Hematopoietic multipotent progenitor cell treated with erythropoietin and hydrocortisone succinate and interleukin-3 and kit ligand, for 6 days (in vitro differentiated cells): ENCODE measurements around the gene TUB.
A peak's percentile ranks its signal among the peaks of the same experiment; 100 is the strongest.

Source experiments
- DNase-seq: peaks from one replicate; pipeline ENCODE4 v3.0.0-alpha.2; 2015

The TUB gene, protein sequence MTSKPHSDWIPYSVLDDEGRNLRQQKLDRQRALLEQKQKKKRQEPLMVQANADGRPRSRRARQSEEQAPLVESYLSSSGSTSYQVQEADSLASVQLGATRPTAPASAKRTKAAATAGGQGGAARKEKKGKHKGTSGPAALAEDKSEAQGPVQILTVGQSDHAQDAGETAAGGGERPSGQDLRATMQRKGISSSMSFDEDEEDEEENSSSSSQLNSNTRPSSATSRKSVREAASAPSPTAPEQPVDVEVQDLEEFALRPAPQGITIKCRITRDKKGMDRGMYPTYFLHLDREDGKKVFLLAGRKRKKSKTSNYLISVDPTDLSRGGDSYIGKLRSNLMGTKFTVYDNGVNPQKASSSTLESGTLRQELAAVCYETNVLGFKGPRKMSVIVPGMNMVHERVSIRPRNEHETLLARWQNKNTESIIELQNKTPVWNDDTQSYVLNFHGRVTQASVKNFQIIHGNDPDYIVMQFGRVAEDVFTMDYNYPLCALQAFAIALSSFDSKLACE

DNA sequence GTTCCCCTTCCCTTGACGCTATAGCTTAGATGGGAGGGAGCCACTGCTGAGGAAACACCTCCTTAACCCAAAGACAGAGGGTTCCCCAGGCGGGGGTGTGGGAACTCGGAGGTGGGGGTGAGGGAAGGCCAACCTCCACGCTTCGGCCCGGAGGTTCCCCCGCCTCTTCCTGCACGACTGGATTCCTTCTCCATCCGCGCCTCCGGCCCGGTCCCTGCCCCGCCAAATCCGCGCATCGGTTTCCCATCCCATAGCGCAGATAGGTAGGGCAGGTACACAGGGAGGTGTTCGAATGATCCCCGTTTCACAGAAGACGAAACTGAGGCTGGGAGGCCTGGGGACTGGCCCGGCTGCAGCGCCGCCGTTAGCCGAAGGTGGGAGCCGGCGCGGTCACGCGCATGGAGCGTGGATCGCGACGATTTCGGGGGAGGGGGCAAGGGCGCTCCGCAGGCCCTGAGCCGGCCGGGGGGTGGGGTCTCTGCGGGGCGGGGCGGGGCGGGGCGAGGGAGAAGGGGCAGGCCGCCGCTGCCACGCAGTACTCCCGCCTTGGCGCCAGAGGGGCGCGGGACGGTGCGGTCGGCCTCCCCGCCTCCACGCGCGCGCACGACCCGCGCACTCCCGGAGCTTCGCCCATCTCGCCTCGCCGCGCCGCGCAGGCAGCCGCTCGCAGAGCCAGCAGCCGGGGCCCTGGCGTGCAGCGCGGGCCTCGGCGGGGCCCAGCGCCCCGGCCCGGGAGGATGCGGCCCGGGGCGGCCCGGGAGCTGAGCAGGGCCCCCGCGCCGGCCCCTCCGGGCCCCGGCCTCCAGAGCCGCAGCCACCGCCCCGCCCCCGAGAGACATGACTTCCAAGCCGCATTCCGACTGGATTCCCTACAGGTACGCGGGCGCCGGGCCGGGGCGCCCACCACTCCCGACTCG lies at the start of gene TUB:
Gene TUB, plus strand, starts transcription at position 538 of the 917 bp plus-strand sequence. Its CDS starts 300 bp downstream, at position 838.
- no peak for DNase-seq

DNA sequence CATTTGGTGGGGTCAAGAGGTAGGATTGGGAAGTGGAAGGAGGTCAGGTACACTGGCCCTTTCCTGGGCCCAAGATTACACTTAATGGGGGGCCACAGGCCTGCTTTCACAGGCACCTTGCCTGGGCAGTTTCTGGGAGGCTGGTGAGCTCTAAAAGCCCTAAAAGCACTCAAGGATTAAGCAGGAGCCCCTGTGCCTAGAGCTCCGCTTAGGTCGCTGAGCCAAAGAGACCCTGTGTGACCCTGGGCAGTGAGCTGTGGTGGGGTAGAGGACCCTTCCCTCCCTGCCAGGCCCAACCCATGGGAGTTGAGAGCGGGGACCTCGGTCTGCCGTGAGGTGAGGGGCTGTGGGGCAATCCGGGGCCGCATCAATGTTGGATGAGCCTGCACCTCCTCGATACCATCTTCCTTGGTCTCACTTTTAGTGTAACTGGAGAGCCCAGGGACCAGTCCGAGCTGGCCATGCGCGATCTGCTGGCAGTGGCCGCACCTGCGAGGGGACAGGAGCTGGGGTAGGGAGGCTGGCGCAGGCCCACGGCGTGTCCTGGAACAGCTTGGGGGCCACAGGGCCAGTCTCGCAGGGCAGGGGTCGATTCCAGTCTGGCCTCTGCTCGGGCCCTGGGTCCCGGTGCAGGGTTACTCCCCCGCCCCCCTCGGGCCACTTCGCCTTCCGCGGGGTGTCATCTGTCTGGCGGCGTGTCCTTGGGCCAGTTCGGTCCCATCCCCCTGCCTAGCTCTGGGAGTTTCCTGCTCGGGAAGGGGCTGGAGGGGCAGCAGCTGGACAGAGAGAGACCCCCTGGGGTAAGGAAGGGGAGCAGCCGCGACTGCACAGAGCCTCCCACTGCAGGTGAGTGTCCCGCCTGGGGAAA lies 49.5 kb upstream of the TUB start:
- no peak for DNase-seq

DNA sequence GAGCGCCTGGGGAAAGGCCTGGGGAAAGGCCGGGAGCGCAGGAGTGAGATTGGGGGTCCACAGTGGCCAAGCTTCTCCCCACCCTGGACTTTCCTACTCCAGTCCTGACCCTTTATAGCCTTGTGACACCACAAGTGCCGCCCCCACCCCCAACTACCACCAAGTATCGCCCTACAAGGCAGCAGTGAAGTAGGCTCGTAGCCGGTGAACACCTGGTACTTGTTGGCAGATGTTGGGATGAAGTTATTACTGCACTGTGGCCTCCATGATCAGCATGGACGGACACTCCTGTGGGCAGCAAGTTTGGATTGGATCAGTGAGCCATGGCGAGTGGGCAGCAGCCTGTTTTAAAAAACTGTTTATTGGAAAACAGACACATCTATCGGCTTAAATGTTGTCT lies 48.9 kb upstream of the TUB start:
- no peak for DNase-seq

DNA sequence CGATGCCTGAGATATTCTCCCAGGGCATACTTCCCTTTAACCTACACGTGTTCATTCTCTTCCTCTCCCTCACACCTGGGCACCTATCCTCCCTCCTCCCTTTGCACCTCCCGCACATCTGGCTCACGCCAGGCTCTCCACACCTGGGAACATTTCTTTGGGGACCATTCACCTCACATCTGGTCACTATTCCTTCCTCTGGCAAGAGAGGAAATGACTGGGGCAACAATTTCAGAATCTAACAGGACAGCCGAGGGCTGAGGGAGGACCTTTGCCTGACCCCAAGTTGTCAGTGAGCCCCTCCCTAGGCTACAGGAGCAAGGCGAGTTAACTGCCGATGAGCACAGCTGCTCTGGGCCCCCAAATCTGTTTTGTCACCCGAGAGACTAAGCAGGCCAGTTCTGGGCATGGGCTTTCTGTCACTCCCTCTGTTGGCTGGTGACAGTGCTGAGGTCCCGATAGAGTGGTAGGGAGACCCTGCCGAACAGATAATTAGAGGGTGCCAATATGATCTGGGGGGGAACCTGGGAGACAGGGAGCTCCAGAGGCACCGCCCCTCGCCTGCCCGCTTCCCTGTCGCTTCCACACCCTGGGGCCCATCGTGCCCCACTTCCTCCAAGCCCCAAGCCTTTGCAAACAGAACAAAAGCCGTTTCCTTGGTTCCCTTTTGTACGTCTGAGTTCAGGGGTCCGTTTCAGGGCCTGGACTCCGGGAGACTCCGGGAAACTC lies 48.3 kb upstream of the TUB start:
- no peak for DNase-seq

DNA sequence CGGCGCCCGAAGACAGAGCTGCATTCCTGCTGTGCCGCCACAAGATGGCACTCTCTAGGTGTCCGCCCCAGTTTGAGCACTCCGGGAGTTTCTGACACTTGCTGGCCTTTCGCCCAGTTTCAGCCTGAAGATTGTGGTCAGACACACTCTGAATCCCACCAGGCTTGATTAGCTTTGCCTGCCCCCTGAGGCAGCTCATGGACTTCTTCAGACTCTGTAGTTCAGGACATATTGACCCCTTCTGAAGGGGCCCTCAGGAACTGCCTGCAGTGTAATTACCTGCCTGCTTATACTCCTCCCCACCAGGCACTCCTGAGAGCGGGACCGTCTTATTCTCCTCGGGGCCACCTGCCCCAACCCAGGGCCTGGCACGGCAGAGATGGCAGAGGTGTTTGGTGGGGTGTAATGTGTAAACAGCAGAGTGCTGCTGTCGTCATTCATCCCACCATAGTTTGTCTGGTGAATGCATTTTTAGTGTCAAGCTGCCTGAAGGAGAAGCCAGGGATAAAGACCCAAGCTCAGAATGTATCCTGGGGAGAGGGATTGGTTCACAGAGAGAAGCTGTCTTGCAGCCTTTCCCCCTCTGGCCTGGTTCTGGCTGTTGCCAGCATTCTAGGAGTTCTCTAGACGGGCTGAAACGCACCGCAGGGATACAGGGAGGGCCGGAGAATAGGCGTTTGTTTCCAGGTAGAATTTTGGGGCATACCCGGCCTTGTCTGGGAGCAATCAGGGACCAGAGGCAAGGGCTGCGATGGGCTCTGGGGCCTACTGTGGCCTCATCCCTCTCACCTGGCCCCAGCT lies 47.5 kb upstream of the TUB start:
- DNase-seq = peak; percentile 89

DNA sequence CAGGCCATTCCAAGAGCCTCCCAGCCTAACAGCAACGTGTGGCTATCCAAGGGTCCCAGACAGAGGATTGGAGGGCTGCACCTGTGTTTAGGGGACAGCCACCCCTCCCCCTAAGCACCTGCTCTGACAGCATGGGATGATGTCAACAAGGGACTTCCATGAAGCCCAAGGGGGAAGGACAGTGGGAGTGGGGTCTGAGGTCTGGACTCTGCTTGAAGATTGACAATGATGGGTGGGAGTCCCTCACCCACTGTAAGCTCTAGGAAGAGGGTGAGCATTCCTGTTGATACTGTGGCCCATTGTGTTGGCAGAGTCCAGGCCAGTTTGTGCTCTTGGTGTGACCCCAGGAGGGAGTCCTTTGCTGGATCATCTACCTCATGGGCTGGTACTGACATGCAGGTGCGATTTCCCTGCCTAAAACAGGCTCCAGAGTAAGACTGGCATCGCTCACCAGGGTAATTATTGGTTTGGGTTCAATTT lies 46.9 kb upstream of the TUB start:
- DNase-seq = no peak

DNA sequence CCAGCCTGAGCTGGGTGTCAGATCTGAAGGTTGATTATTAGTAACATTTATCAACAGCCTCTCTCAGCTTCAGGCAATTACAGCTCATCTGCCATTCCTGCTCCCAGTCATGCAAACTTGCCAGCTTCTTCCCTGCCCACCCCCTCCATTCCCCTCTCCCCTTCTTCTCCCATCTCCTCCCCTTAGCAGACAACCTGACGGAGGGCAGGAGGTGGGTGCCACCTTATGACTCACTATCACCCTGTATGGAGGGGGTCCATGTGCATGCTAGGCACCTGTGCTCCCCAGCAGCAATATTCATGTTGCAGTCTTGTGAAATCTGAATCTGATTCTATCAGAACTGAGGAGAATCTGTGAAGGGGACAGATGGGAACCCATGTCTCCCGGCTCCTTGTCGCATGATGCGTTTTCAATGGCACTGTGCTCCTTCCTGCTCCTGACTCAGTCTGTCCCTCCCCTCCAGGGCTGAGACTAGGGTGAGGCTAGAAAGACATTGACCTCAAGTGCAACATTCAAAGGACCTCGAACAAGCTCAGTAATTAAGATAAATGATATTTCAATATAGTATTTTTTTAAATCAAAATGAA lies 46.3 kb upstream of the TUB start:
- DNase-seq = no peak

DNA sequence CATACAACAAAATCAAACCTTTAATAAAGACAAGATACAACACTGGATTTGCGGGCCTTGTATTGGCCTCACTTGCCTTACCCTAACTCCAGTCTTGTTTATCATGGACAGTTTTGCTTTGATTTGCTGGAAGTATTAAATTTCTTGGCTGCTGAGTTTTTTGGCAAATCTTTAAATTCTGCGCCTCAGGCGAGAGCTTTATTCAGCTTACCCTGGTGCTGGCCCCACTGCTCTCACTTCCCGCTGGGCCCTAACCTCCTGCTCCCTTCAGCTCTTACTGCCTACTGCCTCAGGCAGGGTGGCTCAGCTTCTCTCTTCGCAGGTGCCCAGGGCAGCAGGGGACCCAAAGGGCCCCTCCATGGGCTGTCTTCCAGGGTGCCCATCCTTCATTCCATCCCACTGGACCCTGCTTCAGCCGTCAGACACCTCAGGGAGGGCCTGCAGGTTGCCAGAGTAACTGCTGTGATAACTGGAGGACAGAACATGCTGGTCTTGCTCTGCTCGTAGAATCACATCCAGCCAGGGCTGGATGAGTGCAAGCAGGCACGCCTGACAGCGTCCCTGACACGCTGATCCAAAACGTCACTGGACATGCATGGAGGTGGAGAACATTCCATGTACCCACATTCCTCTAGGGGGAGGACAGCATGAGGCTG lies 45.7 kb upstream of the TUB start:
- DNase-seq = no peak

DNA sequence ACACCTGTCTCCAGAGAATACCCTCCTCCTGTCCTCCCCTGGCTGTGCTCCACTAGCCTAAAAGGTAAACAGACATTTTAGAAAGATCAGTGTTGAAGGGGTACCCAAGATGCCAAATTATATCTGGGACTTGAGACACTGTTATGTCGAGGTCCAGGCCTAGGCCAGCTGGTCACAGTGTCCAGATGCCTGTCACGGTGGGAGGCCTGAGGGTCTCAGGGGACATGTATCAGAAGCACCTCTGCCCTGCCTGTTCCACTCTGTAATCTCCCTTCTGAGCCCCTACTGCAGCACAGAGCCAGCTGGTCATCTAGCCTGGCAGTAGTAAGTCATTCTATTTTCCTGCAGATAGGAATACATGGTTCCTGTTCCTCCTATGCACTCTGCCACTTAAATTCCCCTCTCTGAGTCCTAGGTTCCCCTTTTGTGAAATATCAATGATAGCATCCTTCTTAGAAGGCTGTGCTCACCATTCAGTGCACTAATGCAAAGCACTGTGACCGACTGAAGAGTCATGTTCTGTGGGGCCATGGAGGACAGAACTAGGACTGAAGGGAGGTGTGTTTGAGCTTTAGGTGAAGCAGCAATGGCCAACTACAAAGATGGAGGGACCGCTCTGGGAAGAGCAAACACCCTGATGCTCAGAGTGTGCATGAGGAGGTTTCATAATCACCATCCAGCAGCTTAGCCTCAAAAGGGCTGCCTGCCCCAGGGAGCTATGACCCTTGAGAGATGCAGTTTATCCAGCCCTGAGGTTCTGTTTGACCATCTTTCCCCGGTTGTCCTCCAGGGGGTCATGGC lies 44.8 kb upstream of the TUB start:
- DNase-seq = no peak

DNA sequence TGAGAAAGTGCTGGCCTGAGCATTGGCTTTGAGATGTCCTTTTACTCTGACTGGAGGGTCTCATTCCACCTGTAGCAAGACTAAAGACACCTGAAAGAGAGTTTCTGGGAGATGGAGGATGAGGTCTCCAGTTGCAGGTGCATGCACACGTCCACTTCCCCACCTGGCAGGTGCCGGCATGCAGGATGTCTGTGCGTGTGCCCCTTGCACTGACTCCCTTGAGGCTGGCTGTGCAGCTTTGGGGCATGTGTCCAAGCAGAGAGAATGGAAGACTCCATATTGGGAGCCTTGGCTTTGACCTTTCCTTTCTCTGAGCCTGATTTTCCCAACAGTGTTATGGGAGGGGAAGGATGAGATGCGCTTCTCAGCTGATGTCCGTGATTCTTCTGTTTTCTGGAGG lies 44.0 kb upstream of the TUB start:
- DNase-seq = no peak

DNA sequence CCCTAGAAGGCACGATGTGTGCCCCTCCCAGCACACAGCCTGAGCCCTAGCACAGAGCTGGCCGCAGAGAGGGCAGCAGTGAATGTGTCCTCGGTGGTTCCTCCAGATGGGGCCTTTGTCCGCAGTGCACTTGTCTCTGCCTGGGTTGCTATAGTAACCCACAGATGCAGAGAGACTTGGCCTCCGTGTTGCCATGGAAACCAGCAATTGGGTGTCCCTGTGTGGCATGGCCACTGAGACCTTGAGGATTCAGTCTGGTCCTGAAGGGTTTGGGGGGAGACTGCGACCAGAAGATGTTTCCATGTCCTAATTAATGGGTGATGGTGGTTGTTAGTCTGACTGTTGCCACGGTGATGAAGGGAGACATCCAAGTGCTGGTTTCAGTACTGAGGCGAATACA lies 42.6 kb upstream of the TUB start:
- no peak for DNase-seq

DNA sequence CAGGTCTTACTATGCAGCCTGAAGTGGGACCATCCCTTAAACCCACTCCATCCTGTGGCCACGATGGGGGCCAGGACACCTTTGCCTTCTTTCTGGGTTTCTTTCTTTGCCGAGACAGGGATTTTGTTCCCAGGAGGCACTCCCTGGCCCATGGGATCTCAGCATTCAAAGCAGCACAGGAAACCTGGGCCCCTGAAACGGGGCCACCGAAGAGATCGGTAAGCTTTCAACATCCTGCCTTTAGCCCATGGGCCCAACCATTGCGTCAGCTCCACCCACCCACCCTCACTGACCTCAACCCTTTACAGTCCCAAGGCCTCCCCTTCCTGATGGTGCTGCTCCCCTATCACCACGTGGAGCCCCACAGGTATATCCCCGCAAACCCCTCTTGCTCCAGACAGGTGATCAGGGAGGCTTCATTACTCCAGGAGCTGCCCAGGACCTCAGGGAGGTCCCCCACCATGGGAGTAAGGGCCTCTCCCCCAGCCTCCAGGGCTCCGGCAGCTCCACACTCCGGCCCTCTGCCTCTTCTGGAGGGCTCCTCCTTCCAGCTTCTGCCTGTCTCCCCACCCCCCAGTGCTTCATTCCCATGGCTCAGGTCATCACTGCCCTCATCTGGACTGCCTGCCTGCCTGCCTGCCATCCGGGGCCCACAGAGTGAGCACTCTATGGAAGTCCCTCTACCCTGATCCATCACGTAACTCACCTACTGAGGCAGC lies 42.0 kb upstream of the TUB start:
- DNase-seq = no peak

DNA sequence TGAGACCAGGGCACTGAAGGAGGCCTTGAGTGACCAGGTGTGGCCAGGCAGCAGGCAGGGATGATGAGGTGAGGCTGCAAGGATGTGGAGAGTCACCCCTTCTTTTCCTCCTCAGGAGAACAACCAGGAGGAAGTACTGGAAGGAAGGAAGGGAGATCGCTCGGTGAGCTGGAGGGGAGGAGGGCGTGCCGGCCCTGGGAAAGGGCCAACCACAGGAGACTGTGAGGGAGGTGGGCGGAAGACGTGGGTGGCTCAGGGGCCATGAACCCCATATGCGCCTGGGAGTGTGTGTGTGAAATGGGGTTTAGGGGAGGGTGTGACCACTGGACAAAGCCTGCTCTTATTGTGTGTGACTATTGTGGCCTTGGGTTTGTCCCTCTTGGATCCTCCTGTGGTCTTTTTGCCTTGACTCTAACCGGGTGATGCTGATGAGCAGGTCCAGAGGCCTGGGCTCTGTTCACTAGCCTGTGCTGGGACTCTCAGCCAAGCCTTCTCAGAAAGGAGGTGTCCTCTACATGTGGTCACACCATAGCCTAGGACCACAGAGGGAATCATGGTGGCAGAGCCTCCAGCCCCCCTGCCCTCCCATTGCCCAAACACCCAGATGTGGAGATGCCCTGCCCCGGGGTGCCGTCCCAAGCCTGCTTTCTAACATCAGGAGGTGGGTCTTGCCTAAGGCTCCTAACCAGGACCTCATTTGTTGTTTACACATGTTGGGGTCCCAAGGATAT lies 41.3 kb upstream of the TUB start:
- DNase-seq = no peak

DNA sequence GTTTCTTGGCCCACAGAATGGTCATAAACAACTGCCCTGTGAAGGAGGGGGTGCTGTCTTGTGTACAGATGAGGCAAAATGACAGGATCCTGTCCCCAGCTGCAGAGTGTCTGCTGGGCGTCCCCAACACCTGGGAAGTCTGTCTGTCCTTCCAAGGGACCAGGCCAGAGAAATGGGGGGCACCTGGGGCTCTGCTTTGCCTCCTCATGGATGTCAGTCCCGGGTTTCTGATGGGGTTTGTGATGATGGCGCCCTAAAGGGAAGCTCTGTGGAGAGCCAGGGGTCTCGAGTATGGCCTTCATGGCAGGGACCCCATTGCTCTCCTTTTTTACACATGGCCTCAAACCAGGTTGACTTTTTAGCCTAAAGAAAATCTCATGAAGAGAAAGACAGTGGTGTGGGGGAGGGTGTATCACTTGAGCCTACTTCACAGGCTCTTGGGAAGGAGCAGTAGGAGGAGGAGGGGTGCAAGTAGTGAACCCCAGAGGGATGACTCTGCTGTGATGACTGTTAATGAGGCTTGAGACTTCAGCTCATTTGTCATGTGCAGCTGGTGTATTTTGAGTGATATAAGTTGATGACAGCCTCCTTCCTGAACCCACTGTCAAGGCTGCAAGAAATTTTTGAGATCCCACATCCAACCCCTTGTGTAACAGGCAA lies 40.6 kb upstream of the TUB start:
- no peak for DNase-seq

DNA sequence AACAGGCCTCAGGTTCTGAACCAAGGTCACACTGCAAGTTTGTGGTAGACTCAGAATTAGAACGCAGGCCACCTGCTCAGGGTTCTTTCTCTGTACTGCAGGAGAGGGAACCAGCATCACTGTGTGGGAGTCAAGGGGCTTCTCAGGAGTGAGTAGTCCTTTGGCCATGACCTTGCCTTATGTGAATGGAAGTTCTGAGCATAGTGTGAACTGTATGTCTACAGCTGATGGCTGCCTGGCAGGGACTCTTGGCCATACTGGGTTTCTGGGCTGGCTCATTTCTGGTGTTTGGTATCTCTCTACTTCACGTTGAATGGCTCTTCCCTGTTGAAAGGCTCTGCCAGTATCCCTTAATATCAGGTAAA lies 40.1 kb upstream of the TUB start:
- DNase-seq = no peak

DNA sequence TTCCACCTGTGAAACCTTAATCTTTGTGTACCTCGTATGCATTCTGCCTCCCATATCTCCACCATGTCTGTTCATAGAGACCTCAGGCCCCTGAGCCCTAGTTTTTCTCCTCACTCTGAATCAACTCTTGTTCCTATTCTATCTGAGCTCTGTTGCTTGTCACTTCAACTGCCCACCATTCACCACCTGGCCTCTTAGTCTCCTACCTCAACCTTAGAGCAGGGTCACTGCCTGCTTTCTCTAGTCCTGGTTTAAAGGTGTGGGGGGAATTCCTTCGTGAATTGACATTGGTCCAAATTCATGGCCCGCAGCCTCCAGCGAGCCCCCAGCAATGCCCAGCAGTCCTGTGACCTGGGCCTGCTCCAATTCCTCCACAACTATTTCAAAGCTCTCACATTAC lies 39.4 kb upstream of the TUB start:
- DNase-seq = no peak

DNA sequence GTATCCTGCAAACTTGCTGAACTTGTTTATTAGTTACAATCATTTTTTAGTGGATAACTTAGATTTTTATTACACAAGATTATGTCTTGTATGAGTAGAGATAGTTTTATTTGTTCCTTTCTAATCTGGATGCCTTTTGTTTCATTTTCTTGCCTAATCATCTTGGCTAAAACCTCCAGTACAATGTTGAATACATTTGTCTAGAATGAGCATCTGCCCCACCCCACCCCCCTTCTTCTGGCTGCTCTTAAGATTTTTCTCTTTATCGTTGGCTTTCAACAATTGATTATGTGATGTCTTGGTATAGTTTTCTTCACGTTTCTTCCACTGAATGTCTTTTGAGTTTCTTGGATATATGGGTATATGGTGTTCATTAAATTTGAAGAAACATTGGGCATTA lies 37.3 kb upstream of the TUB start:
- no peak for DNase-seq
